ENCODE results near the gene PACRG. TPM values are rescaled to one million over a fixed set of nuclear protein-coding genes. Genes with fewer than 3 reads are reported as not detected.

Gene PACRG
- total RNA-seq, 1 experiment from 2014 or later = 0.44 TPM

- POLR2A ChIA-PET = no interaction called here
- peaks cover 28% of the 10 kb centered on the region for H3K4me1 Mint-ChIP-seq
- peaks cover 18% of the 10 kb centered on the region for H3K36me3 Mint-ChIP-seq
- H3K27me3 Mint-ChIP-seq (ENCODE audit: low read depth) = no peaks in the 10 kb centered on the region; the same call in 1 of the 2 replicates
- CTCF ChIA-PET = interaction anchor here (0.7 to 1.6 kb wide), 6 partner anchors 16 to 1072 kb away, joined by 3 to 6 read pairs (median 3); no protein-coding TSS in a partner anchor
- no peak for TF ChIP-seq ZNF121 (CRISPR knock-in tag; IDR thresholded peaks at IDR 0.05)
- no peak for TF ChIP-seq TCF7 (CRISPR knock-in tag; IDR thresholded peaks at IDR 0.05; ENCODE audit: low read depth)
- TF ChIP-seq ATF3 (CRISPR knock-in tag; conservative IDR thresholded peaks at IDR 0.05) = no peak
- TF ChIP-seq MYBL2 (CRISPR knock-in tag; IDR thresholded peaks at IDR 0.05) = no peak
- TF ChIP-seq CREB1 (CRISPR knock-in tag; IDR thresholded peaks at IDR 0.05) = no peak
- no peak for TF ChIP-seq GTF2I (CRISPR knock-in tag; conservative IDR thresholded peaks at IDR 0.05)
- TF ChIP-seq EMX1 (CRISPR knock-in tag; IDR thresholded peaks at IDR 0.05) = no peak
- no peak for TF ChIP-seq NFATC4 (CRISPR knock-in tag; IDR thresholded peaks at IDR 0.05)
- no peak for TF ChIP-seq TEAD4 (CRISPR knock-in tag; IDR thresholded peaks at IDR 0.05)
- TF ChIP-seq ZNF317 (CRISPR knock-in tag; IDR thresholded peaks at IDR 0.05; ENCODE audit: borderline replicate concordance, low read depth) = no peak
- no peak for TF ChIP-seq ATF2 (CRISPR knock-in tag; IDR thresholded peaks at IDR 0.05; ENCODE audit: borderline replicate concordance, low read depth)
- no peak for TF ChIP-seq ATF1 (CRISPR knock-in tag; IDR thresholded peaks at IDR 0.05)
- no peak for TF ChIP-seq FOXP4 (CRISPR knock-in tag; IDR thresholded peaks at IDR 0.05)
- TF ChIP-seq ZBTB43 (CRISPR knock-in tag; IDR thresholded peaks at IDR 0.05) = no peak
- no peak for TF ChIP-seq JAZF1 (CRISPR knock-in tag; IDR thresholded peaks at IDR 0.05)
- TF ChIP-seq SMAD3 (CRISPR knock-in tag; IDR thresholded peaks at IDR 0.05; ENCODE audit: borderline replicate concordance) = no peak
- TF ChIP-seq SOX15 (CRISPR knock-in tag; IDR thresholded peaks at IDR 0.05) = no peak
- TF ChIP-seq E2F5 (CRISPR knock-in tag; IDR thresholded peaks at IDR 0.05) = no peak
- H3K9me3 Mint-ChIP-seq = peaks cover 28% of the 10 kb centered on the region
- DNase-seq (ENCODE audit: low spot score) (no peak), ATAC-seq (no peak)
- H3K27ac Mint-ChIP-seq = no peak overlapping the region
- no peak overlapping the region for H3K4me3 Mint-ChIP-seq
Observed at GRCh38 chr6:163121270-163121669, 393.5 kb downstream of the PACRG start.

GRCh38 chr6:163122365-163122764, 394.6 kb downstream of the PACRG start:
- POLR2A ChIA-PET = no interaction called here
- no peak for DNase-seq (ENCODE audit: low spot score)
- Mint-ChIP-seq H3K4me1 (peaks cover 33% of the 10 kb centered on the region), H3K27ac (peak overlapping the region; percentile 67), H3K27me3 (ENCODE audit: low read depth) (no peaks in the 10 kb centered on the region; the same call in 1 of the 2 replicates), H3K9me3 (peaks cover 22% of the 10 kb centered on the region), H3K4me3 (no peak overlapping the region; the same call in 1 of the 2 replicates), H3K36me3 (peaks cover 18% of the 10 kb centered on the region)
- ATAC-seq = no peak
- CTCF ChIA-PET = no interaction called here
- TF ChIP-seq FOXP1 (CRISPR knock-in tag; IDR thresholded peaks at IDR 0.05; ENCODE audit: borderline replicate concordance) (no peak), CTCF (IDR thresholded peaks at IDR 0.05) (no peak), HMGA2 (CRISPR knock-in tag; IDR thresholded peaks at IDR 0.05) (no peak), CBFB (CRISPR knock-in tag; IDR thresholded peaks at IDR 0.05; ENCODE audit: low read depth) (no peak), STAT6 (CRISPR knock-in tag; conservative IDR thresholded peaks at IDR 0.05; ENCODE audit: low read depth) (no peak), PREB (CRISPR knock-in tag; IDR thresholded peaks at IDR 0.05; ENCODE audit: borderline replicate concordance) (no peak), ELF4 (CRISPR knock-in tag; IDR thresholded peaks at IDR 0.05; ENCODE audit: low read depth) (no peak), KAT7 (CRISPR knock-in tag; IDR thresholded peaks at IDR 0.05; ENCODE audit: borderline replicate concordance) (no peak)
